Peyer's patch (tissue), 4 donors: Measurements from ENCODE around the gene NTNG1. TPM values are rescaled to one million over a fixed set of nuclear protein-coding genes. Genes with fewer than 3 reads are reported as not detected.
"Not testable (repeated sequence)": the region's sequence is repeated elsewhere in the genome, so short reads cannot be mapped to it uniquely, and the experiment has no call there.

ENCODE experiments used
- DNase-seq, 3 donors: peaks; one replicate each; pipeline ENCODE4 v3.0.0-alpha.2; 2017 to 2019
- H3K27ac ChIP-seq, 4 donors: fragments of 200-600 bp; sonication (generic); one replicate each; pipeline ENCODE4 v1.5.1; 2016 to 2019
- H3K27me3 ChIP-seq, 2 donors: fragments of 200-600 bp; sonication (generic); one replicate each; pipeline ENCODE4 v1.5.1; 2019
- H3K36me3 ChIP-seq, 3 donors: fragments of 200-600 bp; sonication (generic); one replicate each; pipeline ENCODE4 v1.5.1; 2016 to 2019
- H3K4me1 ChIP-seq, 4 donors: fragments of 200-600 bp; sonication (generic); one replicate each; pipeline ENCODE4 v1.5.1; 2016 to 2019
- H3K4me3 ChIP-seq, 4 donors: fragments of 200-600 bp; sonication (generic); 1 replicate in 3 of 4; 2 replicates in 1 of 4; pipeline ENCODE4 v1.5.1; 2016 to 2019; ENCODE audit warnings: mild to moderate bottlenecking in 1 of 4
- H3K9me3 ChIP-seq, 4 donors: fragments of 200-600 bp; sonication (generic); one replicate each; pipeline ENCODE4 v1.5.1; 2016 to 2019; ENCODE audit warnings: mild to moderate bottlenecking in 1 of 4
- POLR2A ChIP-seq, 2 donors: fragments of 450-650 bp; IDR thresholded peaks; one replicate each; pipeline ENCODE4 v1.5.1; 2017; ENCODE audit warnings: antibody characterized with exemption in 2 of 2, mild to moderate bottlenecking in 2 of 2, moderate library complexity in 2 of 2
- total RNA-seq, 4 donors: library from RNA; depleted of rRNA; stranded (reverse); fragments of >200 nt; gene quantifications; one replicate each; pipeline ENCODE4 v1.1.0, GENCODE V29; 2016
- TF ChIP-seq, protein P1 (sequence below), 6 experiments: fragments of 450-650 bp in 4 of 6; fragments of 200-600 bp in 2 of 6; sonication (generic) in 1 of 6; IDR thresholded peaks; one replicate each; pipeline ENCODE4 v1.5.1; 2017 to 2019; ENCODE audit warnings: antibody characterized with exemption in 6 of 6, mild to moderate bottlenecking in 3 of 6, moderate library complexity in 1 of 6

NTNG1 gene
- total RNA-seq, 4 donors from 2014 or later = 17.3 TPM; not detected in 3

DNA sequence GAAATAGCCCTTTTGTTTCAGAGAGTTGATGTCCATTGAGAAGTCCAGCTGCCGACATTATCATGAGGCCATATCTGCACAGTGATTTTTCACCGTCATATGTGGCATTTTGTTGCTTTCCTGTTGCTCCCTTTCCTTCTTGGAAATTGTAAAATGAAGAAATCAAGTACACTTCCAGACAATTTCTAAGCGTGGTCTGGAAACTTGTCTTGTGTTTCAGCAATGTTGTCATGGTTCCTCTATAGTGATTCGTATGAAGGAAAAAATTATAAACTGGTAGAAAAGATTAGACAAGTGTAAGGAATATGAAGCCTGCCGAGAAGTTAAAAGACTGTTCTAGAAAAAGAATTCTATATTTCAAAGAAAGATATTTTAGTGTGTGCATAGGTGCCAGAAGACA, 17.7 kb downstream of the NTNG1 start:
- no peaks in the 10 kb centered on the region for H3K36me3 ChIP-seq
- H3K27me3 ChIP-seq = no peaks in the 10 kb centered on the region
- no peak overlapping the region for H3K4me3 ChIP-seq
- no peaks in the 10 kb centered on the region for H3K4me1 ChIP-seq
- no peak for DNase-seq
- TF ChIP-seq POLR2A (IDR thresholded peaks at IDR 0.05) = no peak
- TF ChIP-seq, protein P1, sequence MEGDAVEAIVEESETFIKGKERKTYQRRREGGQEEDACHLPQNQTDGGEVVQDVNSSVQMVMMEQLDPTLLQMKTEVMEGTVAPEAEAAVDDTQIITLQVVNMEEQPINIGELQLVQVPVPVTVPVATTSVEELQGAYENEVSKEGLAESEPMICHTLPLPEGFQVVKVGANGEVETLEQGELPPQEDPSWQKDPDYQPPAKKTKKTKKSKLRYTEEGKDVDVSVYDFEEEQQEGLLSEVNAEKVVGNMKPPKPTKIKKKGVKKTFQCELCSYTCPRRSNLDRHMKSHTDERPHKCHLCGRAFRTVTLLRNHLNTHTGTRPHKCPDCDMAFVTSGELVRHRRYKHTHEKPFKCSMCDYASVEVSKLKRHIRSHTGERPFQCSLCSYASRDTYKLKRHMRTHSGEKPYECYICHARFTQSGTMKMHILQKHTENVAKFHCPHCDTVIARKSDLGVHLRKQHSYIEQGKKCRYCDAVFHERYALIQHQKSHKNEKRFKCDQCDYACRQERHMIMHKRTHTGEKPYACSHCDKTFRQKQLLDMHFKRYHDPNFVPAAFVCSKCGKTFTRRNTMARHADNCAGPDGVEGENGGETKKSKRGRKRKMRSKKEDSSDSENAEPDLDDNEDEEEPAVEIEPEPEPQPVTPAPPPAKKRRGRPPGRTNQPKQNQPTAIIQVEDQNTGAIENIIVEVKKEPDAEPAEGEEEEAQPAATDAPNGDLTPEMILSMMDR (IDR thresholded peaks at IDR 0.05) = no peak
- no peaks in the 10 kb centered on the region for H3K9me3 ChIP-seq
- H3K27ac ChIP-seq = no peak overlapping the region

DNA sequence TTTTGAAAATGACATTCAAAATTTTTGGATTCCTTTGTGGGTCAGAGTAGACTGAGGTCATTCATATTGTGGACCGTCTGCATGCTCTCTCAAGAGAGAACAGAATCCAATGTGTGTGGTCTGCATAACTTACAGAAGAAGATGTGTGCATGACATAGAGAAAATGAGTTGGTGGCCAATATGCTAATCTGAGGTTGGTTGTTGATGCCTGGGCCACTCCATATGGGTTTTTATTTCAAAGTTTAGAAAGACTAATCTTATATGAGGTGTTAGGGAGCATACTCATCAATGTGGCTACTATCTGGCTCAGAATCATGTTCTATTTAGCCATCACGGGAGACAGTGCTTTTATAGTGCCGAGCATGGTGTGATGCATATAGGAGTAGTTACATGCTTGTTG, 18.2 kb downstream of the NTNG1 start:
- no peak for TF ChIP-seq POLR2A (IDR thresholded peaks at IDR 0.05)
- TF ChIP-seq, protein P1 (IDR thresholded peaks at IDR 0.05) = no peak
- no peaks in the 10 kb centered on the region for H3K27me3 ChIP-seq

DNA sequence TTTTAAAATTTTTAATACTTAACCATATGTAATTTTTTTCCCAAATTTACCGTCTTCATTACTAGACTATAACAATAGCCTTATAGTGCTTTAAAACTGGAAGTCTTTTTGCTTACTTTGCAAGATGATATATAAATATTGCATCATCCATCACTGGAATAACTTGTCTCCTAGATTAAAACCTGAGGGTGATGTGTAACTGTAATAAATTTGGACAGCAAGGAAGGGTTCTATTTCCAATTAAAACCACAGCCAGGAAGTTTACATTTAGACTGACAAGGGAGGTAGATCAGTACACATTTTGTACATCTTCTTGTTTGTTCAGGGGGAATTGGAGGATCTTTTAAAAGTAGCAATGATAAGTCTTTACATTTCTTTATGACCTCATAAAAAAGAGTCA, 21.9 kb downstream of the NTNG1 start:
- Histone ChIP-seq H3K36me3 (no peaks in the 10 kb centered on the region), H3K9me3 (no peaks in the 10 kb centered on the region), H3K27me3 (no peaks in the 10 kb centered on the region), H3K4me1 (no peaks in the 10 kb centered on the region), H3K27ac (no peak overlapping the region), H3K4me3 (no peak overlapping the region)
- TF ChIP-seq, protein P1 (IDR thresholded peaks at IDR 0.05) = no peak
- TF ChIP-seq POLR2A (IDR thresholded peaks at IDR 0.05) = no peak
- no peak for DNase-seq

More for the DNA sequence above, 18.2 kb downstream of the NTNG1 start:
- Histone ChIP-seq H3K4me1 (no peaks in the 10 kb centered on the region), H3K36me3 (no peaks in the 10 kb centered on the region), H3K4me3 (no peak overlapping the region), H3K9me3 (no peaks in the 10 kb centered on the region), H3K27ac (no peak overlapping the region)
- DNase-seq = no peak

DNA sequence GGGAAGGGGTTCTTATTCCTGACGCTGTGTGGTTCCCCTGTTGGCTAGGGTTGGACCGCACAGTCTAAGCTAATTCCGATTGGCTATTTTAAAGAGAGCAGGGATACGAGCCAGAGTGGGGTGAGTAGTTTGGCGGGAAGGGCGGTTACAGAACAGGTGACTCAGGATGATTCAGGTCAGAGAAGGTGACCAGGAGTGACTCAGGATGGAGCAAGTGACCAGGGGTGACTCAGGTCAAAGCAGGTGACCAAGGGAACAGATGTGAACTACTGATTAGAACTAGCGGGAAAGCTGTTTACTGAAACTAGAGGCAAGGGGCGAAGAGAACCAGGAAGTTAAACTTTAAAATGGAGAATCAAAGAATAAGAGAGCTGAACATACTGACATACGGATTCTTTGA, 24.1 kb downstream of the NTNG1 start:
- H3K4me3 ChIP-seq, H3K27ac ChIP-seq, H3K36me3 ChIP-seq, H3K4me1 ChIP-seq, H3K27me3 ChIP-seq, H3K9me3 ChIP-seq, DNase-seq: not testable (repeated sequence)

DNA sequence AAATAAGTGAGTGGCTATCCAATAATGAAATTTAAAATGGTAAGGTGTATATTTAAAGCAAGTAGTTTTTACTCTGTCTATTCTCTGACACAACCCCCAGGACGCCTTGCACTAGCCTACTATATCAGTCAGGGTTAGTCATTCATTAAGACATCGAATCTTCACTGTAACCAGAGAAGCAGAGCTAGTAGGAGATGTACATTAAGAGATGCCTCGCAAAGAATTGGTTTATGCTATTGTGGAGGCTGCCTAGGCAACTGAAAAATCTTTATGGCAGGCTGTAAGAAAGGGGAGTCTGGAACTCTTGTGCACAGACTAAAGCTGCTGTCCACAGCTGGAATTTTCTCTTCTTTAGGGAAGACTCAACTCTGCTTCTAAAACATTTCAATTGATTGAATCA, 28.8 kb downstream of the NTNG1 start:
- TF ChIP-seq, protein P1 (IDR thresholded peaks at IDR 0.05) = no peak
- no peak for TF ChIP-seq POLR2A (IDR thresholded peaks at IDR 0.05)
- Histone ChIP-seq H3K9me3 (no peaks in the 10 kb centered on the region), H3K36me3 (no peaks in the 10 kb centered on the region), H3K27me3 (no peaks in the 10 kb centered on the region), H3K4me1 (no peaks in the 10 kb centered on the region), H3K4me3 (no peak overlapping the region), H3K27ac (no peak overlapping the region)
- no peak for DNase-seq

DNA sequence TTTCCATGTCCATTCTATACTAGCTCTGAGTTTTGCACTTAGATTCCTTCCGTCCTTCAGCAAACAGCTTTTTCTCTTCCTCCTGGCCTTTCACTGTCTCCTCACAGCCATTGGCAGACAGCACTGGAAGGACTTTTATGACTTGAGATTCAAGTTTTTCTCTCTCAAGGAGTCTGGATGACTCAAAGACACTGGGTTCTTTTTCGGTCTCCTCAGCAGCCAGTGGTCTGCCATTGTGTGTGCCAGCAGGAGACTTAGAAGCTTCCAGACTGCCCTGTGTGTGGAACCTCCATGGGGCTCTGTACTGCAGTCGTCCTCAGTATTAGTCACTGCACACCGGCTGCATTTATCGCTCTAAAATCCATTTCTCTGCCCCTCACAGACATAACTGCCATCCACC, 30.5 kb downstream of the NTNG1 start:
- Histone ChIP-seq H3K9me3 (no peaks in the 10 kb centered on the region), H3K27me3 (no peaks in the 10 kb centered on the region), H3K4me1 (no peaks in the 10 kb centered on the region), H3K4me3 (no peak overlapping the region), H3K36me3 (no peaks in the 10 kb centered on the region), H3K27ac (no peak overlapping the region)
- no peak for TF ChIP-seq POLR2A (IDR thresholded peaks at IDR 0.05)
- TF ChIP-seq, protein P1 (IDR thresholded peaks at IDR 0.05) = no peak
- DNase-seq = no peak
